C4-2B (cell line): ENCODE data around the gene RAD51C.

Experiments
- CTCF ChIP-seq: fragments of 450-650 bp; conservative IDR thresholded peaks from 2 replicates; pipeline ENCODE4 v1.5.1; 2017; ENCODE audit warnings: mild to moderate bottlenecking
- ZFX ChIP-seq: fragments of 450-650 bp; IDR thresholded peaks from 2 replicates; pipeline ENCODE4 v1.6.1; 2017

- no peak for TF ChIP-seq CTCF
- TF ChIP-seq ZFX: no peak
Measured at GRCh38 chr17:58668598-58668935, 23.8 kb upstream of the RAD51C start.
